Upper lobe of left lung (tissue), 4 donors: ENCODE results near the gene HPSE2.

Experiments
- CTCF ChIP-seq, 6 experiments: fragments of 450-650 bp in 4 of 6; fragments of 200-600 bp in 2 of 6; sonication (generic) in 2 of 6; IDR thresholded peaks; one replicate each; pipeline ENCODE4 v1.5.1; 2016 to 2019; ENCODE audit warnings: antibody characterized with exemption in 6 of 6
- EP300 ChIP-seq, 4 donors: sonication (generic); formaldehyde crosslinking; IDR thresholded peaks; one replicate each; pipeline ENCODE4 v1.5.1; 2017; ENCODE audit warnings: antibody characterized with exemption in 4 of 4, control low read depth in 2 of 4
- POLR2A ChIP-seq, 4 donors: fragments of 450-650 bp; IDR thresholded peaks; one replicate each; pipeline ENCODE4 v1.5.1; 2016 to 2017; ENCODE audit warnings: antibody characterized with exemption in 4 of 4, mild to moderate bottlenecking in 2 of 4

- TF ChIP-seq POLR2A (IDR thresholded peaks at IDR 0.05) (no peak), CTCF (IDR thresholded peaks at IDR 0.05) (no peak), EP300 (IDR thresholded peaks at IDR 0.05) (no peak)
These were observed 616.2 kb downstream of the HPSE2 start for GRCh38 chr10:98619446-98619845.
